Chondrocyte (in vitro differentiated cells): ENCODE measurements around the gene TFRC. TPM values are rescaled to one million over a fixed set of nuclear protein-coding genes. Genes with fewer than 3 reads are reported as not detected.

ENCODE experiments used
- DNase-seq: peaks from one replicate; pipeline ENCODE4 v3.0.0; 2021; ENCODE audit warnings: mixed read lengths, low spot score
- H3K27ac Mint-ChIP-seq: one replicate; pipeline ENCODE4 v1.8.0; 2021; ENCODE audit warnings: mild to moderate bottlenecking, moderate library complexity, mixed read lengths; ENCODE audit not compliant: unreplicated experiment
- H3K27me3 Mint-ChIP-seq: 2 replicates; pipeline ENCODE4 v1.8.0; 2021; ENCODE audit warnings: low read depth, mixed read lengths
- H3K36me3 Mint-ChIP-seq: 2 replicates; pipeline ENCODE4 v1.8.0; 2021; ENCODE audit warnings: low read depth, mixed read lengths
- H3K4me1 Mint-ChIP-seq: 2 replicates; pipeline ENCODE4 v1.8.0; 2021; ENCODE audit warnings: low read depth, mild to moderate bottlenecking, mixed read lengths
- H3K4me3 Mint-ChIP-seq: one replicate; pipeline ENCODE4 v1.8.0; 2021; ENCODE audit warnings: mild to moderate bottlenecking, moderate library complexity, mixed read lengths; ENCODE audit not compliant: unreplicated experiment
- H3K9me3 Mint-ChIP-seq: 2 replicates; pipeline ENCODE4 v1.8.0; 2021; ENCODE audit warnings: low read depth, mixed read lengths
- CTCF ChIP-seq: fragments of 200-600 bp; sonication (generic); IDR thresholded peaks from 2 replicates; pipeline ENCODE4 v1.5.0; 2021; ENCODE audit warnings: antibody characterized with exemption, mild to moderate bottlenecking, moderate library complexity
- total RNA-seq: library from RNA; stranded (reverse); gene quantifications from 3 replicates; pipeline ENCODE4 v1.2.1, GENCODE V29; 2021

Gene TFRC
- total RNA-seq, 1 donor from 2014 or later, result 108 TPM

DNA sequence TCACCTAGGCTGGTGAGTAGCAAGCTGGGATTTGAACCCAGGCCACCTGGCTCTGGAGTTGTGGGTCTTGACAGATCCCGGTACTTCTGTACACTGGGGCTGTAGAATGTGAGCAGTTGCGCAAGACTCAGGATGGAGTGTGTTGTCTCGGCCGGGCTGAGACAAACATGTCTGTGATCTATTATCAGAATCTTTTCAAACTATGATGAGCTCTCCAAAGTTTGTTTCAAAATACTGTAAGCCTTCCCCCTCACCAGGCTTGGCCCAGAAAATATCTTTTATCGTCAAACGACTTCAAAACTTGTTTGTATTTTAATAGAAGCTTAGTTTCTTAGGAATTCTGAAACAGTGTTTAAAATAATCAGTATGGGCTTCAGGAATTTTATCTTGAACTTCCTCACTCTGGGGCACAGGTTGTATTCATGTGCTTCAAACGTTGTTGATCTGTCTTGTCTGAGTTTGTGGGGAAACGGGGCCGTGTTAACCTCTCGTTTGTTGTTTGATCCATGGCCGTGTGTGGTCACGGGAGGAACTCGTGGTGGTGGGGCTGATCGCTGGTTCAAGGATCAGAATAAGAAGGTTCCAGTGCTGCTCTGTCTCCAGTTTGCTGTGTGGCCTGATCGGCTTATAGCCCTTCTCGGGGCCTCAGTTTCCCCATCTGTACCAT lies 40.3 kb upstream of the TFRC start:
- H3K4me3 Mint-ChIP-seq, result no peak overlapping the region
- no peak for TF ChIP-seq CTCF
- no peak overlapping the region for H3K27ac Mint-ChIP-seq
- no peaks in the 10 kb centered on the region for H3K9me3 Mint-ChIP-seq
- DNase-seq, result no peak
- H3K36me3 Mint-ChIP-seq, result no peaks in the 10 kb centered on the region
- no peaks in the 10 kb centered on the region for H3K4me1 Mint-ChIP-seq
- H3K27me3 Mint-ChIP-seq, result no peaks in the 10 kb centered on the region

GRCh38 chr3:196121066-196121465 lies 39.2 kb upstream of the TFRC start:
- TF ChIP-seq CTCF, result no peak
- Mint-ChIP-seq H3K9me3 (no peaks in the 10 kb centered on the region), H3K4me3 (no peak overlapping the region), H3K27me3 (no peaks in the 10 kb centered on the region), H3K4me1 (no peaks in the 10 kb centered on the region), H3K27ac (no peak overlapping the region), H3K36me3 (no peaks in the 10 kb centered on the region)
- DNase-seq, result no peak

DNA sequence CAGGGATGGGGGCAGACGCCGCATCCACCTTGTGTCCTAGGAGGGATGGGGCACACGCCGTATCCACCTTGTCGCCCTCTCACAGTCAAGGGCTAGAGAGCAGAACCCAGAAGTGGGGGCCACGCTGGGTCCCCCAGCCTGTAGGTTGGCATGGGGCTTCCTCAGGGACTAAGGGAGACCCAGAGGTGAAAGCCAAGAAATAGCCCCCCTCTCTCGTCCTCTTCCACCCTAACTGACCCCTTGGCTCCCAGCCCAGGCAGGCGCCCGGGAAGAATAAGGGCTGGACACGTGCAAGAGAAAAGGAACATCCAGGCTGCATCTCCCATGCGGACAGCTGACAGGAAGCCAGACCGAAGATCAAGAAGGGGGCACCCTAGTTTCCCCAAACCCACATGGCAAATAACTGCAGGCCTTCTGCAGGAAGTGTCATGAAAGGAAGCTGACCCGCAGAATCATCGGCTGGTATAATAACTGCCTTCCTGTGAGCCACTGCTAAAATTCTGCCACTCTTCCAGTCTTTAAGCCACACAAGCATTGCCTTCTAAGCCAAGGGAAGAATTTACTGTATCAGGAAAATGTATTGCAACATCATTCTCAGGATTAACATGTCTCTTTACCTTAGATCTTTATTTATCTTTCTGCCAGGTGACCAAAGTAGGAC lies 38.5 kb upstream of the TFRC start:
- Mint-ChIP-seq H3K4me3 (no peak overlapping the region), H3K27me3 (no peaks in the 10 kb centered on the region), H3K36me3 (no peaks in the 10 kb centered on the region), H3K4me1 (no peaks in the 10 kb centered on the region), H3K9me3 (no peaks in the 10 kb centered on the region), H3K27ac (no peak overlapping the region)
- DNase-seq, result no peak
- no peak for TF ChIP-seq CTCF

DNA sequence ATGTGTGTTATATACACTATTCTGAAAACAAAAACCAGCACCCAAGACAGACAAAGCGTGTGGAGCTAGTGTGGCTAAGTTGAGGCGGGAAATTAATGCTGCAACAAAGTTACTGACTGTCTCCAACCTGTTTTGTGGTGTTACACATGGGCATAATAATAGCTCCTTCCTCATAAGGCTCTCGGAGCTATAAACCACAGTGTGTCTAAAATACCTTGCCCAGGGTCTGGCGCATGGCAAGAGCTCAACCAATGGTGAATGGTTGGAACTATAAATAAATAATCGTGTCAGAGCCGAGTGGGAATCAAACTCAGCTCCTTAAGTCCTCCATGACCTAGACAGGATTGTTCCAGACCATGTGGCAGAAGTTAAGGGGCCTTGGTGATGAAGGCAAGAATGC lies 35.9 kb upstream of the TFRC start:
- Mint-ChIP-seq H3K27ac (no peak overlapping the region), H3K36me3 (no peaks in the 10 kb centered on the region), H3K9me3 (no peaks in the 10 kb centered on the region), H3K4me3 (no peak overlapping the region), H3K27me3 (peaks cover 2% of the 10 kb centered on the region), H3K4me1 (no peaks in the 10 kb centered on the region)
- TF ChIP-seq CTCF, result no peak
- DNase-seq, result no peak

- Mint-ChIP-seq H3K27me3 (peaks cover 2% of the 10 kb centered on the region), H3K9me3 (no peaks in the 10 kb centered on the region), H3K36me3 (no peaks in the 10 kb centered on the region), H3K4me3 (no peak overlapping the region), H3K27ac (no peak overlapping the region), H3K4me1 (no peaks in the 10 kb centered on the region)
- no peak for TF ChIP-seq CTCF
- no peak for DNase-seq
Measured at GRCh38 chr3:196115678-196116083, 33.8 kb upstream of the TFRC start.
